SU-DHL-6 (cell line): ENCODE data around the gene CABP4.
"Not testable (repeated sequence)": the region's sequence is repeated elsewhere in the genome, so short reads cannot be mapped to it uniquely, and the experiment has no call there.

Experiments
- H2AFZ ChIP-seq: fragments of 200-600 bp; sonication (generic); 2 replicates; pipeline ENCODE4 v1.6.1; 2014; ENCODE audit warnings: low read depth, mild to moderate bottlenecking, moderate library complexity, mixed read lengths, antibody characterized with exemption, low read length; ENCODE audit not compliant: severe bottlenecking
- H3F3A ChIP-seq: fragments of 200-600 bp; shearing (Covaris generic); 2 replicates; pipeline ENCODE4 v1.6.0; 2016; ENCODE audit warnings: antibody characterized with exemption, mild to moderate bottlenecking; ENCODE audit not compliant: insufficient read depth
- H3K27ac ChIP-seq: fragments of 200-600 bp; sonication (generic); 2 replicates; pipeline ENCODE4 v1.5.1; 2016; ENCODE audit warnings: low read depth, mild to moderate bottlenecking, low read length, moderate library complexity, mixed read lengths
- H3K27me3 ChIP-seq: fragments of 200-600 bp; sonication (generic), shearing (Covaris generic); 2 replicates; pipeline ENCODE4 v1.6.0; 2014; ENCODE audit warnings: mild to moderate bottlenecking, low read length
- H3K36me3 ChIP-seq: fragments of 200-600 bp; sonication (generic); 2 replicates; pipeline ENCODE4 v1.6.1; 2014; ENCODE audit warnings: mild to moderate bottlenecking, low read length, mixed read lengths
- H3K4me2 ChIP-seq: fragments of 300-600, 200-600 bp; shearing (Covaris generic), sonication (generic); 2 replicates; pipeline ENCODE4 v1.6.0; 2014; ENCODE audit warnings: low read length, low read depth, mild to moderate bottlenecking; ENCODE audit not compliant: poor library complexity, severe bottlenecking
- H3K4me3 ChIP-seq: fragments of 200-600 bp; sonication (generic); 2 replicates; pipeline ENCODE4 v1.5.1; 2014; ENCODE audit warnings: antibody characterized with exemption, low read length, mild to moderate bottlenecking, mixed read lengths; ENCODE audit not compliant: insufficient read depth, poor library complexity, severe bottlenecking
- H3K79me2 ChIP-seq: fragments of 200-600 bp; sonication (generic); 2 replicates; pipeline ENCODE4 v1.6.1; 2014; ENCODE audit warnings: mild to moderate bottlenecking, low read length, moderate library complexity; ENCODE audit not compliant: insufficient read depth
- H3K9ac ChIP-seq: fragments of 200-600 bp; sonication (generic); 2 replicates; pipeline ENCODE4 v1.7.0; 2014; ENCODE audit warnings: mild to moderate bottlenecking, low read length
- H3K9me2 ChIP-seq: fragments of 200-600 bp; sonication (generic); replicated peaks from 2 replicates; pipeline ENCODE4 v1.6.1; 2014; ENCODE audit warnings: low read length; ENCODE audit not compliant: insufficient read depth
- H3K9me3 ChIP-seq: fragments of 200-600 bp; sonication (generic); 2 replicates; pipeline ENCODE4 v1.6.1; 2014; ENCODE audit warnings: low read length, mixed read lengths; ENCODE audit not compliant: insufficient read depth
- H4K20me1 ChIP-seq: fragments of 200-600 bp; sonication (generic); 2 replicates; pipeline ENCODE4 v1.6.1; 2014; ENCODE audit warnings: low read depth, mild to moderate bottlenecking, antibody characterized with exemption, low read length, moderate library complexity, mixed read lengths
- CTCF ChIP-seq: fragments of 200-600 bp; sonication (generic); IDR thresholded peaks from one replicate; pipeline ENCODE4 v1.5.1; 2017; ENCODE audit warnings: antibody characterized with exemption, mild to moderate bottlenecking, low read length, moderate library complexity; ENCODE audit not compliant: insufficient read depth, poor library complexity, severe bottlenecking
- EZH2phosphoT487 ChIP-seq: fragments of 200-600 bp; sonication (generic), shearing (Covaris generic); conservative IDR thresholded peaks from 2 replicates; pipeline ENCODE4 v1.6.1; 2018; ENCODE audit warnings: mild to moderate bottlenecking, antibody characterized with exemption, low read length, moderate library complexity, mixed read lengths

Gene CABP4

DNA sequence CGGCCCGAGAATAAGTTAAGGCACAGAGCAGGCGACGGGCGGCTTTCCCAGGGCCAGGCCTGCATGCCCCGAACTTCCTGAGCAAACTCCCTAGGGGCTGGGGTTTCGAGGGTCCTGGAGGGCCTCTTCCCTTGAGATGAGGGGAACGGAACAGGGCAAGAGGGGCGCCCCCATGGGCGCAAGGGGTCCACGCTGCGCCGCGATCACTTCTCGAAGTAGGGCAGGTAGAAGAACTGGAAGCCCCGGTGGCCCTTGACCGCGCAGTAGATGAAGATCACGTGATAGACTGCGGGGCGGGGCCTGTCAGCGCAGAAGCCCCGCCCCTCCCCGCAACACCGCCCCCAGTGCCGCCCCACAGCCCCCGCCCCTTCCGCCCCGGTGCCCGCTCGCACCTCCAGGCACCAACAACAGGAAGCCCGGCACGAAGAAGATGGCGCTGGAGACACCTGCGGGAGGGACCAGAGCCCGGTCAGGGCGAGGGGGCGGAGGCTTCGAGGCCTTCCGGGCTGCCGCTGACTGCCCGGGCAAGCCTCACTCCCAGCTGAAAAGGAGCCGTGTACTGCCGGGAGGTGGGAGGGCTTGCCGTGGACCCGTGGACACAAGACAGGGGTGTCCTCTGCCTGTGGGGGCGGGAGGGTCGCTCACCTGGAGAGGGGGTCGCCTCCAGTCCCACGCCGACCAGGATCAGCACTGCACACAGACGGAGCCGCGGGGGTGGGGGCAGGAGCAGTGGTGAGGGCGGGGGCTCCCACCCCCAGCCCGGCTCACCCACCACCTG, 9.4 kb downstream of the CABP4 start:
- Histone ChIP-seq H2AFZ (no peak overlapping the region), H3K27ac (peak overlapping the region; percentile 94)

DNA sequence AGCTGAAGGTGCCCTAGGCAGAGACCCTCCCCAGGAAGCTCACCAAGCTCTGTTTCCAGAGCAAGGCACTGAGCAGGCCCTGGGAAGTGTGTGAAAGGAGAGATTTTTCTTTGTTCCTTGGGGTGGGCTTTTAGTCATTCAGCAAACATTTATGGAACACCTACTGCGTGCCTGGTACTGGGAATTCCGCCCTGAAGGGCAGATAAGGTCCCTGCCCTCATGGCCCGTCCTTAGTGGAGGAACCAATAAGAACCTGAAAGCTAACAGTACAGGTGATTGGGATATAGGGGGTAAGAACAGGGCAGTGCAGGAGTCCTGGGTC, 10.0 kb downstream of the CABP4 start:
- H3F3A ChIP-seq, result peaks cover 56% of the 10 kb centered on the region
- H2AFZ ChIP-seq, result no peak overlapping the region
- H3K4me3 ChIP-seq, result peak overlapping the region; percentile 63
- no peak for TF ChIP-seq CTCF
- no peak for TF ChIP-seq EZH2phosphoT487
- H3K36me3 ChIP-seq, result no peaks in the 10 kb centered on the region
- H3K27me3 ChIP-seq, result no peaks in the 10 kb centered on the region
- peaks cover 20% of the 10 kb centered on the region for H3K79me2 ChIP-seq
- peak overlapping the region; percentile 89 for H3K4me2 ChIP-seq
- H3K9ac ChIP-seq, result peak overlapping the region; percentile 99
- peak overlapping the region; percentile 94 for H3K27ac ChIP-seq
- H3K9me2 ChIP-seq, result no peaks in the 10 kb centered on the region
- H4K20me1 ChIP-seq, result no peaks in the 10 kb centered on the region
- H3K9me3 ChIP-seq, result no peaks in the 10 kb centered on the region

More for the DNA sequence above, 9.4 kb downstream of the CABP4 start:
- Histone ChIP-seq H3K27me3 (no peaks in the 10 kb centered on the region), H3K9me2 (no peaks in the 10 kb centered on the region), H3K4me2 (peak overlapping the region; percentile 89), H3K79me2 (peaks cover 20% of the 10 kb centered on the region), H3K4me3 (peak overlapping the region; percentile 63), H3F3A (peaks cover 61% of the 10 kb centered on the region), H3K9ac (peak overlapping the region; percentile 99), H3K9me3 (no peaks in the 10 kb centered on the region), H3K36me3 (no peaks in the 10 kb centered on the region), H4K20me1 (no peaks in the 10 kb centered on the region)
- TF ChIP-seq CTCF (no peak), EZH2phosphoT487 (no peak)

GRCh38 chr11:67465530-67465929, 10.4 kb downstream of the CABP4 start:
- H3K4me3 ChIP-seq, result peak overlapping the region; percentile 63
- H3K79me2 ChIP-seq, result peaks cover 20% of the 10 kb centered on the region
- peak overlapping the region; percentile 94 for H3K27ac ChIP-seq
- H3F3A ChIP-seq, result peaks cover 52% of the 10 kb centered on the region
- peak overlapping the region; percentile 89 for H3K4me2 ChIP-seq
- H2AFZ ChIP-seq, H3K9me2 ChIP-seq, H3K36me3 ChIP-seq, H3K9me3 ChIP-seq, H4K20me1 ChIP-seq, H3K27me3 ChIP-seq: not testable (repeated sequence)
- peak overlapping the region; percentile 99 for H3K9ac ChIP-seq

GRCh38 chr11:67466367-67466766, 11.2 kb downstream of the CABP4 start:
- no peaks in the 10 kb centered on the region for H3K9me3 ChIP-seq
- H3K9me2 ChIP-seq, result no peaks in the 10 kb centered on the region
- TF ChIP-seq EZH2phosphoT487, result no peak
- no peak for TF ChIP-seq CTCF
- H3K9ac ChIP-seq, result peak overlapping the region; percentile 96
- peak overlapping the region; percentile 86 for H3K4me3 ChIP-seq
- H3F3A ChIP-seq, result peaks cover 44% of the 10 kb centered on the region
- H3K36me3 ChIP-seq, result no peaks in the 10 kb centered on the region
- peak overlapping the region; percentile 89 for H3K4me2 ChIP-seq
- H3K27me3 ChIP-seq, result no peaks in the 10 kb centered on the region
- H4K20me1 ChIP-seq, result no peaks in the 10 kb centered on the region
- H3K27ac ChIP-seq, result peak overlapping the region; percentile 94
- no peak overlapping the region for H2AFZ ChIP-seq
- H3K79me2 ChIP-seq, result peaks cover 20% of the 10 kb centered on the region
